IMR-90 (cell line): ENCODE data around the gene NUCB2.

ENCODE experiments used
- BHLHE40 ChIP-seq: fragments of 150-350 bp; IDR thresholded peaks from 2 replicates; pipeline ENCODE4 v1.6.1; 2016; ENCODE audit warnings: mild to moderate bottlenecking, low read depth, low read length
- CEBPB ChIP-seq: IDR thresholded peaks from 2 replicates; pipeline ENCODE4 v1.6.1; 2012; ENCODE audit warnings: low read depth, low read length, improper control_type of control experiment
- CHD1 ChIP-seq: IDR thresholded peaks from 2 replicates; pipeline ENCODE4 v1.6.1; 2012; ENCODE audit warnings: low read depth, low read length, improper control_type of control experiment
- CTCF ChIP-seq: conservative IDR thresholded peaks from 2 replicates; pipeline ENCODE4 v1.5.1; 2012; ENCODE audit warnings: mild to moderate bottlenecking, low read depth, low read length, improper control_type of control experiment
- MAFK ChIP-seq: IDR thresholded peaks from 2 replicates; pipeline ENCODE4 v1.6.1; 2012; ENCODE audit warnings: low read depth, low read length, improper control_type of control experiment
- MXI1 ChIP-seq: IDR thresholded peaks from 2 replicates; pipeline ENCODE4 v1.6.1; 2012; ENCODE audit warnings: low read depth, mild to moderate bottlenecking, low read length, moderate library complexity, borderline replicate concordance
- POLR2A ChIP-seq: IDR thresholded peaks from 2 replicates; pipeline ENCODE4 v1.6.1; 2012; ENCODE audit warnings: mild to moderate bottlenecking, low read depth, low read length
- RAD21 ChIP-seq: IDR thresholded peaks from 2 replicates; pipeline ENCODE4 v1.6.1; 2012; ENCODE audit warnings: low read length, improper control_type of control experiment
- RCOR1 ChIP-seq: IDR thresholded peaks from 2 replicates; pipeline ENCODE4 v1.6.1; 2012; ENCODE audit warnings: mild to moderate bottlenecking, low read length, improper control_type of control experiment; ENCODE audit not compliant: insufficient replicate concordance
- RFX5 ChIP-seq: IDR thresholded peaks from 2 replicates; pipeline ENCODE4 v1.8.0; 2012; ENCODE audit warnings: low read depth, mild to moderate bottlenecking, low read length, moderate library complexity
- SMC3 ChIP-seq: fragments of 150-350 bp; IDR thresholded peaks from 2 replicates; pipeline ENCODE4 v1.6.1; 2016; ENCODE audit warnings: low read depth, mild to moderate bottlenecking, antibody characterized with exemption, low read length, moderate library complexity
- USF2 ChIP-seq: fragments of 150-350 bp; IDR thresholded peaks from 2 replicates; pipeline ENCODE4 v1.6.1; 2017; ENCODE audit warnings: mild to moderate bottlenecking, antibody characterized with exemption, low read length, low read depth

GRCh38 chr11:17267576-17267975 is 9.0 kb upstream of the NUCB2 start:
- TF ChIP-seq POLR2A = no peak
- TF ChIP-seq CTCF = no peak
- TF ChIP-seq RAD21 = no peak
- no peak for TF ChIP-seq RCOR1
- no peak for TF ChIP-seq SMC3
- TF ChIP-seq RFX5 = no peak
- TF ChIP-seq USF2 = no peak
- TF ChIP-seq CHD1 = no peak
- no peak for TF ChIP-seq MAFK
- no peak for TF ChIP-seq BHLHE40
- TF ChIP-seq CEBPB = no peak
- no peak for TF ChIP-seq MXI1
